Skeletal muscle satellite cell (primary cell): Measurements from ENCODE around the gene KDM3A. TPM values are rescaled to one million over a fixed set of nuclear protein-coding genes. Genes with fewer than 3 reads are reported as not detected.

Experiments used
- H3K27me3 ChIP-seq: 2 replicates; pipeline ENCODE4 v1.7.0; 2013; ENCODE audit warnings: low read length; ENCODE audit not compliant: control insufficient read depth, insufficient read depth
- H3K36me3 ChIP-seq: 2 replicates; pipeline ENCODE4 v1.7.0; 2013; ENCODE audit warnings: mild to moderate bottlenecking, control low read depth, low read length; ENCODE audit not compliant: insufficient read depth
- H3K4me1 ChIP-seq: 2 replicates; pipeline ENCODE4 v1.7.0; 2013; ENCODE audit warnings: low read length; ENCODE audit not compliant: control insufficient read depth, insufficient read depth
- H3K4me2 ChIP-seq: 2 replicates; pipeline ENCODE4 v1.7.0; 2013; ENCODE audit warnings: mild to moderate bottlenecking, low read length
- H3K4me3 ChIP-seq: 2 replicates; pipeline ENCODE4 v1.7.0; 2013; ENCODE audit warnings: low read length
- H3K9ac ChIP-seq: 2 replicates; pipeline ENCODE4 v1.7.0; 2013; ENCODE audit warnings: mild to moderate bottlenecking, low read depth, low read length, moderate library complexity
- H3K9me3 ChIP-seq: replicated peaks from 2 replicates; pipeline ENCODE4 v1.7.0; 2013; ENCODE audit warnings: mild to moderate bottlenecking, control low read depth, low read length
- total RNA-seq: library from RNA; depleted of rRNA; stranded (reverse); fragments of >200 nt; gene quantifications from 2 replicates; pipeline ENCODE4 v1.2.3, GENCODE V29; 2012; rRNA removed

The KDM3A gene, protein sequence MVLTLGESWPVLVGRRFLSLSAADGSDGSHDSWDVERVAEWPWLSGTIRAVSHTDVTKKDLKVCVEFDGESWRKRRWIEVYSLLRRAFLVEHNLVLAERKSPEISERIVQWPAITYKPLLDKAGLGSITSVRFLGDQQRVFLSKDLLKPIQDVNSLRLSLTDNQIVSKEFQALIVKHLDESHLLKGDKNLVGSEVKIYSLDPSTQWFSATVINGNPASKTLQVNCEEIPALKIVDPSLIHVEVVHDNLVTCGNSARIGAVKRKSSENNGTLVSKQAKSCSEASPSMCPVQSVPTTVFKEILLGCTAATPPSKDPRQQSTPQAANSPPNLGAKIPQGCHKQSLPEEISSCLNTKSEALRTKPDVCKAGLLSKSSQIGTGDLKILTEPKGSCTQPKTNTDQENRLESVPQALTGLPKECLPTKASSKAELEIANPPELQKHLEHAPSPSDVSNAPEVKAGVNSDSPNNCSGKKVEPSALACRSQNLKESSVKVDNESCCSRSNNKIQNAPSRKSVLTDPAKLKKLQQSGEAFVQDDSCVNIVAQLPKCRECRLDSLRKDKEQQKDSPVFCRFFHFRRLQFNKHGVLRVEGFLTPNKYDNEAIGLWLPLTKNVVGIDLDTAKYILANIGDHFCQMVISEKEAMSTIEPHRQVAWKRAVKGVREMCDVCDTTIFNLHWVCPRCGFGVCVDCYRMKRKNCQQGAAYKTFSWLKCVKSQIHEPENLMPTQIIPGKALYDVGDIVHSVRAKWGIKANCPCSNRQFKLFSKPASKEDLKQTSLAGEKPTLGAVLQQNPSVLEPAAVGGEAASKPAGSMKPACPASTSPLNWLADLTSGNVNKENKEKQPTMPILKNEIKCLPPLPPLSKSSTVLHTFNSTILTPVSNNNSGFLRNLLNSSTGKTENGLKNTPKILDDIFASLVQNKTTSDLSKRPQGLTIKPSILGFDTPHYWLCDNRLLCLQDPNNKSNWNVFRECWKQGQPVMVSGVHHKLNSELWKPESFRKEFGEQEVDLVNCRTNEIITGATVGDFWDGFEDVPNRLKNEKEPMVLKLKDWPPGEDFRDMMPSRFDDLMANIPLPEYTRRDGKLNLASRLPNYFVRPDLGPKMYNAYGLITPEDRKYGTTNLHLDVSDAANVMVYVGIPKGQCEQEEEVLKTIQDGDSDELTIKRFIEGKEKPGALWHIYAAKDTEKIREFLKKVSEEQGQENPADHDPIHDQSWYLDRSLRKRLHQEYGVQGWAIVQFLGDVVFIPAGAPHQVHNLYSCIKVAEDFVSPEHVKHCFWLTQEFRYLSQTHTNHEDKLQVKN (N-terminal part only)
- total RNA-seq, result 19.0 and 24.0 TPM in 2 replicates

DNA sequence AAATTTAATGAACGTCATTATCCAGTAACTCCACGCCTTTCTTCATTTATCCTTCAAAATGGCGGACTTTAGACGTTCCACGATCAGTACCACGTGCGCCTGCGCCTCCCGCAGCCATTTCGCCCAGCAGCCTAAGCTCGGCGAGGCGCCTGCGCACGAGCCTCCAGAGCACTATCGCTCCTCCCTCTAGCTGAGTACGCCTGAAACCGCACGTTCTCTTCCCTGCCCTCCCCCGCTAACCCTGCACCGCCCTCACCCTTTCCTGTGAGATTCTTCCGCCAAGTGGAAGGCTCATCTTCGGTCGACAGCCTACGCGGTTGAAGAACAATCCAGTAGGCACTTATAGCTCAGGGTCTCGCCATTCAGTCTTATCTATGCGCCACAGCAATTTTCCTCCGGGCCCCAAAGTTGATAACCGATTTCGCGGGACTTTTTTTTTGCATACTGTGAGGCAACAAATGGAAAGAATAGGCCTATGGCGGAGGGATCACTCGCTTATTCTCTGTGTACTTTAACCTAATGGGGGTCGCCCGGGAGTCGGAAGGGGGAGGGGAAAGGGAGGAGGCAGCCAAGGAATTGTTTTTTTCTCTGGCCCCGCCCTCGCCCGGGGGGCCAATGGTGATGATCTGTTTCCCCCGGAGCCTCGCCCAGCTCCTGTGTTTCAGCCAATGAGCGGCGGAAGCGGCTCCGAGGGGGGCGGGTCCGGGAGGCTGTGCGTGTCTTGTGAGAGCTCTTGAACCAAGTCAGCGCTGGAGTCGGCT is at the start of gene KDM3A:
TSS of gene KDM3A (plus strand) at position 741 of the 761 bp plus-strand sequence. CDS start 677 bp downstream, outside the sequence.
- Histone ChIP-seq H3K4me1 (peaks cover 10% of the 10 kb centered on the region), H3K27me3 (no peaks in the 10 kb centered on the region), H3K9ac (peak within 1 kb of the TSS; percentile 87), H3K4me2 (peak within 1 kb of the TSS; percentile 95), H3K36me3 (no peaks in the 10 kb centered on the region), H3K4me3 (peak within 1 kb of the TSS; percentile 83), H3K9me3 (peaks cover 7% of the 10 kb centered on the region)

DNA sequence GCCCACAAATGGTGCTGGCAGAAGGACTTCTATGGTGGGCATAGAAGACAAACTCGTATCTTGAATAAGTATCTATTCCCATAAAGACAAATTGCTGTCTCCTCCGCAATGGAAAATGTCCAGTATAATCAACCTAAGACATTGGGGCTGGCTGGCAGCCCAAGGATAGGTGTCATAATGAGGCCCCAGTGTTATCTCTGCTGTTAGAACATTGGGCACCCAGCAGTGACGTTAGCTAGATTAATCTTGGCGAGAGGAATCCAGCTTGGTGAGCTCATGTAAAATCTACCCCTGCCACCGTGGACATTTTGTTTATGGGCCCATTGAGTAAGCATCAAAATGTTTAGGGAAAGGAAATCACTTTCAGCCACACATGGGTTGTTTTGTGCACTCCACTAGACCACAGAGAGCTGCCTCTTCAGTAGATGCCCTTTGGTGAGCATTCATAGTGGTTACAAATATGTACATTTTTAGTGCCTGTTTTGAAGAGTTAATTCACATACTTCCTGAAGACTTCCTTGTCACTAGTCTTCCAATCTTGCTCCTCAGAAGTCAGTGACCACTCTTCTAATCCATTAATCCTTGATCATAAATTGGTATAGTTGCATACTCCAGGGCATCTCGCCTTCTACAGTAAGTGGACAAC is 48.2 kb upstream of the KDM3A start:
- Histone ChIP-seq H3K9me3 (no peaks in the 10 kb centered on the region), H3K27me3 (peaks cover 8% of the 10 kb centered on the region), H3K4me3 (no peak overlapping the region), H3K9ac (no peak overlapping the region), H3K36me3 (no peaks in the 10 kb centered on the region), H3K4me1 (no peaks in the 10 kb centered on the region), H3K4me2 (no peak overlapping the region)

DNA sequence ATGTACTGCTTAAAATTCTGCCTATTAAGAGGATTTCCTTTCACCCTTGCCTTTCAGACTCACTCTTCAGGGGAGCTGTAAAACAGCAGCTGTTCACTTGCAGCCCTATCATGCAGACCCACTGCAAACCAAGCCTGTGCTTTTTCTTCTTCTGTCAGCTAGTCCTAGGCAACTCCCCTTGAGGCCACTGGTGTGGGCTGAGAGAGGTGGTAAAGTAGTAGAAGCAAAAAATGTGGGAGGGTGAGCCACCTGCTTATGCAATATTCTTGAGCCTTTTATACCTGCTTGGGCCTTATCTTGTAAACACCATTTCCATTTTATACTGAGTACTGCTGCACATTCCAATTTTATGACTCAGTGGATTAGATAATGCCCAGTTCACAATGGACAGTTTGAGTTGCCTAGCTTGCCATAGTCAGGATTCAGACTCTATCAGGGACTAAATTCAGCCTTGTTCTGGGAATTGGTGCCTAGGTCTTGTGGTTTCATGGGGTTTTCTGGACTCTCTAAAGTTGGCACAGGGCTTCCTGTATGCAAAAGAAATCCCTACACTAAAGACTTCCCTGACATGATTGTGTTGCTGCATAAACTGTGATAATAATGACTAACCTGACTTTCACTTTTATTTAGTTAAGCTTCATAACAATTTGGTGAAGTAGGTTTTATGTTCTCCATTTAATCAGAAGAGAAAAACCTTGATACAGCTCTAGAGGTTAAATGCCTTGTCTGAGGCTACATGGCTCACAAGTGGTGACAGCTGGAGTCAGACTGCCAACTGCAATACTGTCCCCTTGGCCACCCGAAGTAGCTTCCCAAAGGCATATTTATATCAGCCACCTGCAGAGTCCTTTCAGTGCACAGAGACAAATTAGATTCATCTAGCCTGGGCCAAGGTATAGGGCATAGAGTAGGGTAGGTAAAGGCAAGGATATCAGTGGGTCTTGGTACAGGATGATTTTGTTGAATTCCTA is 47.4 kb upstream of the KDM3A start:
- Histone ChIP-seq H3K4me2 (no peak overlapping the region), H3K4me3 (no peak overlapping the region), H3K27me3 (peaks cover 13% of the 10 kb centered on the region), H3K9me3 (no peaks in the 10 kb centered on the region), H3K9ac (no peak overlapping the region), H3K4me1 (no peaks in the 10 kb centered on the region), H3K36me3 (no peaks in the 10 kb centered on the region)

GRCh38 chr2:86396291-86396785 is 44.8 kb upstream of the KDM3A start:
- H3K4me2 ChIP-seq, result peak overlapping the region; percentile 52
- H3K9me3 ChIP-seq, result no peaks in the 10 kb centered on the region
- H3K4me3 ChIP-seq, result no peak overlapping the region
- H3K27me3 ChIP-seq, result peaks cover 14% of the 10 kb centered on the region
- H3K36me3 ChIP-seq, result no peaks in the 10 kb centered on the region
- H3K9ac ChIP-seq, result no peak overlapping the region
- H3K4me1 ChIP-seq, result no peaks in the 10 kb centered on the region

DNA sequence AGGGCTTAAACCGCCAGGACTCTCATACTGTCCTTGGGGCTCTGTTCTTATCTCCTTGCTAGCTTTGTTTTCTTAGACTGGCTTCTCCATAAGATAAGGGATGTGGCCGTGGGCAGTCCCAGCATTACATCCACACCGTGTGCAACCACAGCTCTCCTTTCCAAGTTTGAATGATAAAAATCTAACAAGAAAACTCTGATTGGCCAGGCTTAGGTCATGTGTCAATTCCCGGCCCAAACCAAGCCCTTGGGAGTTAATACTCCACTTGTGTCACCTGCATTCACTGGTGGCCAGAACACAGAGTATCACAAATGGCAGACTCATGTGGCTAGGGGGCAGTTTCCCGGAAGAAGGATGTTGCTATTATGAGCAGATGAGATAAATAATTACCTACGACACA is 43.2 kb upstream of the KDM3A start:
- Histone ChIP-seq H3K4me3 (no peak overlapping the region), H3K4me2 (no peak overlapping the region), H3K4me1 (no peaks in the 10 kb centered on the region), H3K9me3 (no peaks in the 10 kb centered on the region), H3K36me3 (no peaks in the 10 kb centered on the region), H3K27me3 (peaks cover 19% of the 10 kb centered on the region), H3K9ac (no peak overlapping the region)

- Histone ChIP-seq H3K4me2 (no peak overlapping the region), H3K9me3 (no peaks in the 10 kb centered on the region), H3K27me3 (peaks cover 22% of the 10 kb centered on the region), H3K4me1 (no peaks in the 10 kb centered on the region), H3K4me3 (no peak overlapping the region), H3K9ac (no peak overlapping the region), H3K36me3 (no peaks in the 10 kb centered on the region)
Observed at GRCh38 chr2:86398500-86399474, 42.4 kb upstream of the KDM3A start.

DNA sequence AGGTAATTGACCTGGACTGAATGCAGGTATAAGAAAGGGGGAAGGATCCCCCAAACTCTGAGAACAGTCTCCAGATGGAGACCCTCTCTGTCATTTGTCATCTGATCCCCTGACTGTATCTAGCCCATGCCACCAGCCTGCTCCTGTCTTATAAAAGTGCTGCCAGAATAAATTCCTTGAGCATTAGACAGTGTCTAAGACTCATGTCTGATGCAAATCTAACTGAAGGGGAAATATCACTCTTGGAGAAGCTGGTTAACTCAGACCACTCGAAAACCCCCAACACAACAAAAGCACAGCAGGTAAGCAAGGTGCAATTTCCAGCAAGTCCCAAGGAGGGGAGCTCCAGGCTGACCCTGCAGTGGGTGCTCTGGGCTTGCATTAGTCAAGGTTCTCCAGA is 40.9 kb upstream of the KDM3A start:
- Histone ChIP-seq H3K9ac (no peak overlapping the region), H3K4me2 (no peak overlapping the region), H3K4me1 (no peaks in the 10 kb centered on the region), H3K4me3 (no peak overlapping the region), H3K27me3 (peaks cover 22% of the 10 kb centered on the region), H3K36me3 (no peaks in the 10 kb centered on the region), H3K9me3 (no peaks in the 10 kb centered on the region)

DNA sequence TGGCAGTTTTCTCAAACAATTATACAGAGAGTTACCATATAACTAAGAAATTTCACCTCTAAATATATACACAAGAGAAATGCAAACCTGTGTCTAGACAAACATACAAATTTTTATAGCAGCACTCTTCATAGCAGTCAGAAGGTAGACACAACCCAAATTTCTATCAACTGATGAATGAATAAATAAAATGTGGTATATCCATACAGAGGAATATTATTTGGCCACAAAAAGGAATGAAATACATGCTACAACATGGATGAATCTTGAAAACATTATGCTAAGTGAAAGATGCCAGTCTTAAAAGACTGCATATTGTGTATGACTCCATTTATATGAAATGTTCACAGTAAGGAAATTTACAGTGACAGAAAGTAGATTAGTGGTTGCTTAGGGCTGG is 30.6 kb upstream of the KDM3A start:
- H3K27me3 ChIP-seq, result peaks cover 35% of the 10 kb centered on the region
- H3K4me1 ChIP-seq, result no peaks in the 10 kb centered on the region
- no peak overlapping the region for H3K4me2 ChIP-seq
- H3K4me3 ChIP-seq, result no peak overlapping the region
- no peak overlapping the region for H3K9ac ChIP-seq
- no peaks in the 10 kb centered on the region for H3K9me3 ChIP-seq
- no peaks in the 10 kb centered on the region for H3K36me3 ChIP-seq

- H3K36me3 ChIP-seq, result no peaks in the 10 kb centered on the region
- no peak overlapping the region for H3K9ac ChIP-seq
- H3K4me1 ChIP-seq, result no peaks in the 10 kb centered on the region
- peaks cover 41% of the 10 kb centered on the region for H3K27me3 ChIP-seq
- no peak overlapping the region for H3K4me2 ChIP-seq
- H3K4me3 ChIP-seq, result no peak overlapping the region
- H3K9me3 ChIP-seq, result no peaks in the 10 kb centered on the region
Observed at GRCh38 chr2:86411396-86411795, 29.8 kb upstream of the KDM3A start.
